UCSD-AML1 (cell line): ENCODE measurements around the gene SEMA3C.

Source experiments
- DNase-seq: peaks from one replicate; lab custom pipeline; 2025; ENCODE audit not compliant: unreplicated experiment; lab: John Stamatoyannopoulos, UW

The SEMA3C gene

DNA sequence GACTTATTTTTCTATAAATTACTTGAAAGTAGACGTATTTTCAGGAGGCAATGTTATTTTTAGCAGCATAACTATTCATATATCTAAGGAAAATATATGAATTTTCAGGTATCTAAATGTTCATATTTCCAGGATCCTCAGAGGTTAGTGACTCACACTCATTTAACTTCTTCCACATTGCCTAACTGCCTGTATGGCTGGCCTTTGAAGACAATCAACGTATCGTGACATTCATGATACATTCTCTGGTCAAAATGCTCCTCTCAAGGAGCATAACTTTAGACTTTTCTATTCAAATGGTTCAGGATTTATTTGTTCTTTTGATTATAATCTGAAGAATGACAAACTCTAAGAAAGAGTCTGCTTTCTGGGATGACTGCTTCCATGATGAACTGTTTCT, 89.3 kb downstream of the SEMA3C start:
- DNase-seq, result no peak

DNA sequence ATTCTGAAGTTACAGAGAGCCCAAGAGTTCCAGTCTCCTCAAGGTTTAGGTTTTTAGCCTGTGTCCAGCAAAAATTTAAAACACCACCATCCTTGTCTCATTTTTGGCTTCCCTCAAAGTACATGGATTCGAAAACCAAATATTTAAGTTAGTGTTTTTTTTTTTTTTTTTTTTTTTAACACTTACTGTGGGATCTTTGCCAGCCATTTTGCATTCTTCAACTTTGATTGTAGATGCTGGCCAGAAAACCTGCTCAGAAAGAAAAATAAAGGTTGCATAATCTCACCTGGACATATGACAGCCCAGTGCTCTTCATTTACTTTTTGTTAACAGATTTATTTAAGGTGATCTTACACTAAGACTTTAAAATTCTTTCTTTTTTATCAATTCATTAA, 91.6 kb downstream of the SEMA3C start:
- no peak for DNase-seq

DNA sequence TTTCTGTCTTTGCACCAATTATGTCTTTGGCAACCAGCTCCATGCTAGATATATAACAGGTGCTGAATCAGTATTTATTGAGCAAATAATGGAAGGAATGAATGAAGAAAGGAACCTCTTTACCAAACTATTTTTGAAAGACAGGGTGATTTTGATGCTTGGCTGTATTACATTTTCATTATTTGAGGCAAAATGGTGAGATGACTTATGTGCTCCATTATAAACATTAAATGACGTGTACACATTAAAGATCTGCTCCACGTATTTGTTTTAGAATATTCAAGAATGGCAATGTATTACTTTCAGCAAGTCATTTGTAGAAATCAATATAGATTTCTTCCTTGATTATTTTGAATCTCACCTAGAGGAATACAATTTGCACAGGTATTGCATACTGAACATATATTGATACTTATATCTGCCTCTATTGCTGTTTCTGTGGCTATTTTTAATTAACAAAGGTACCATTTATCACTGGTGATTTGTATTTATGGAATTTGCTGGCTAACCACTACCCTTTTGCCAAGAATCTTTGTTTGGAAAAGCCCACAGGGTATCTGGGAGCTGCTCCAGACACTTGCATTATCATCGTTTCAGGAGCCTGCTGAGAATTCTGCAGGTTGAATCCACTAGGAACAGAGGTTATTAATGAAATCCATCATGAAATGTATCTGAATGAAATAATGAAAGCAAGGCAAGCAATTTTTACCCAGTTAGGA, 92.2 kb downstream of the SEMA3C start:
- no peak for DNase-seq

DNA sequence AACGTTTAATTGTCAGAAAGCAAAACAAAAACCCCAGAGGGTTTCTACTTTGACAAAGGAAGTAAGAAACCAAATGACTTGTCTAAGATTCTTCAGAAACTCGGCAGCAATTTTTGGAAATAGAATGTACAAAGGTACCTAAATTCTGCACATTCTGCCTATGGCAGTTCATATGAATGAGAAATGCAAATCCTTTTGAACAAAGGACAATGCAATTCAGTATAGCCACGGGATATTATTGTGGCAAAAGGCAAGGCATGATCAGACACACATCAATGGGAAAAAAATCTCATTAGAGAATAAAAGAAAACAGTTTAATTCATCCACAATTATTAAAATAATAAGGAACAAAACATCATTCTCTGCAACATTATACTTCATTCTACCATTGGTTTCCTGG, 93.4 kb downstream of the SEMA3C start:
- DNase-seq, result no peak

DNA sequence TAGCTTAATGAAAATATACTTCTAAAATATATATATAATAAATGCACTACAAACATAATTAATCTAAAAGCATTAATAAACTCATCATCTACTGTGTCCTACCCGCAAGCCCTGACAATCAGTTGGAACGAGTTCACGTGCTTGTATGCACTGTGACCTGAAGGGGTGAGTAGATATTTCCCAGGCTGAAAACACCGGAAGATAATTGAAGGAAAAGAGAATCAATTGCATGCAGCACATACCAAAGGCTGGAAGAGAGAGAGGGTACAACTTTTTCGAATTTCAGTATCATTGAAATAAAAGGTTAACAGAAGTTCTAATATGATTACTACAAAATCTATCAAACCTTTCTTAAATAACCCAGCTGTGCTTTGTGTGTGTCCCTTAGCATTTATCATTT, 94.6 kb downstream of the SEMA3C start:
- no peak for DNase-seq

DNA sequence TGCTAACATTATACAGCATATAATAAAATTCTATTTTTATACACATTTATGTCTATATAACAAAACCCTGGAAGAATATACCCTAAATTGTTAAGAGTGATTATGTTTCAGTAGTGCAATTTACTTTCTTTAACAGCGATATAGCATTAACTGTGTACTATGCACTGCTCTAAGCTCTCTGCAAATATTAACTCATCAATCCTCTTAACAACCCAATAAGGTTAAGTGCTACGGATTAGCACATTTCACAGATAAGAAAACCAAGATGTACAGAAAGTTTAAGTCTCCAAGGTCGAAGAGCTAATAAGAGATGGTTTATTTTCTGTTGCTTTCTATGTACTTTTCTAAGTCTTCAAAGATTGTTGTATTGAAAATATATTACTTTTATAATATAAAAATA, 95.8 kb downstream of the SEMA3C start:
- no peak for DNase-seq

DNA sequence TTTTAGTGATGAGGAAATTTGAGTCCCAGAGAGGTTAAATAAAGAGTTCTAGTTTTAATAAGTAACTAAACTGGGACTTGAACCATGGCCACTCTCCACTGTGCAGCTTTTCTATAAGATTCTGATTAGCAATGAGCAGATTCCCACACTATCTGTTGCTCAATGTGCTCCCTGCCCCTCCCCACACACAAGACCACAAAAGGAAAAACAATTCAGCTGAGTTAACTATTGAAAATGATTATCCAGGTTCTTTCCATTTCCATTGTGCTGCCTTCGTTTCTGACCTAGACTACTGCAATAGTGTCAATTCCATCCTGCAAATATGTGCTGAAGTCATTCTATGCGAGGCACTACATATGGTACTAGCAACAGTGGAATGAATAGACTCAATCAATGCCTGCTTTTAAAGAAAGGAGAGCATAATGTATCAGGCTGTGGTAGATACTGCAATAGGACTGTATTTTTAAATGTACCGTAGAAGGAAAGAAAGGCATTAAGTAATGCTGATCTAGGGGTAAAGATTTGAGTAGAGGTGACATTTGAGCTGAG, 97.0 kb downstream of the SEMA3C start:
- DNase-seq, result no peak

DNA sequence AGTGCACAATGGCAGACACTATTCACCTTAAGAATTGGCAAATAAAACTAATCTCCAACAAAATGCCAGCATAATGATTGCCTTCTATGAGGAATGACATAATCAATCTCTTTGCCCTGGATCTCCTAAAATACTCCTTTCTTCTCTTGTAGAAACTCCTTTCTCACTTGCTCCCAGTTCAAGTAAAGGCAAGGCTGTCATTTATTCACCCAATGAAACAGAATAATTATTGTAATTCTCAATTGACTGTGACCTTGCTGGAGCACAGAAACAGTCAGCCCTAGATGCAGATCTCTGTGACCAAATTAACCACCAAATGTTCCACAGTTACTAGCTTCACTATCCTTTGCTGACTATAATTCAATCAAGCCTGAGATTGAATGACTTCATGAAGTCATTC, 99.3 kb downstream of the SEMA3C start:
- DNase-seq, result no peak

DNA sequence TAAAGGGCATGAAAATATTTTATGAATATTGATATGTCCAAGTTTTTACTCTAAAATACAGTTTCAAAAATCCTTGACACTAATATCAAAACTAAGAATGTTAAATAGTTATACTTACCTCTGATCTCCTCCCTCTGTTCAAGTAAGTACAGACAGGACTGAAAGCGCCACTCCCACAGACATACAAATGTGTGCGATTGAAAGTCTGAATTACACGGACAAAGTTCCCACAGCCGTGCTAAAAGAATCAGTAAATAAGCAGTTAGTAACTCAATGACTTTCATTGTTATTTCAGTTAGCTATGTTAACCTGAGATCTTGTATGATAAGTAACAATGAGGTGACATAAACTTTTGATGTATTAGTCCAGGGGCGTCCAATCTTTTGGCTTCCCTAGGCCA, 100.7 kb downstream of the SEMA3C start:
- DNase-seq, result no peak

DNA sequence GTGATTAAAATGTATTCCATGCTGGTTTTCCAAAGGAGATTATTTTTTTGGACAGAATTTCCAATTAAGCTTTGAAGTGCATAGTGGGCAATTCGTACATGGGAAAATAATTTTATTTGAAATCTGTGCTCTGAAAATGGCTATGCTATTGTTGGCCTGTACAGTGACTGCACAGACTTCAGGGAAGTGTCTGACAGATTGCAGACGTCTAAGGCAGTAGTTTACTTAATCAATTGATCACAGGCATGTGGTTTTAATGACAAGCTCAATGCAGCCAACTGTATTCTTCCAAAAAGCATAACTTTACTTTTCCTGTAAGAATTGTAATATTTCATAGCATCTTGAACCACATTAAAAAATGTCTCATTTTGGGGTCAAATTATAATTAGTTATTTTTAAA, 102.0 kb downstream of the SEMA3C start:
- no peak for DNase-seq

DNA sequence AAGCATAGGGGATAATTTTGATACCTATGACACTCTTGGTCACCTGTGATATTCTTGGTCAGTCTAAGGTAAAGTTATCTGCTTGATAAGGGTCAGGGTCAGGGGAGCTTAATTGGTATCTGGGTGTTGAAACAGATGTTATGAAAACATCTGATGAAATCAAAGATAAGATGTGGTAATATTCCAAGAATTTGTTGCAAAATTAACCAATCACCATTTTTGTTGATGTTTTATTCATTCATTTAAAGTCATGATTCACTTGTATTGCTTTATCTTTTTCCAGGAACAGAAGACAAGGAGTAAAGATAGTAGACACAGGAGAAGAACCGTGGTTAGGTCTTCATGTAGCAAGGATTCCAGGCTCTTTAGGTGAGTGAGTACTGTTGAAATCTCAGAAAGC, 103.1 kb downstream of the SEMA3C start:
- DNase-seq, result no peak

DNA sequence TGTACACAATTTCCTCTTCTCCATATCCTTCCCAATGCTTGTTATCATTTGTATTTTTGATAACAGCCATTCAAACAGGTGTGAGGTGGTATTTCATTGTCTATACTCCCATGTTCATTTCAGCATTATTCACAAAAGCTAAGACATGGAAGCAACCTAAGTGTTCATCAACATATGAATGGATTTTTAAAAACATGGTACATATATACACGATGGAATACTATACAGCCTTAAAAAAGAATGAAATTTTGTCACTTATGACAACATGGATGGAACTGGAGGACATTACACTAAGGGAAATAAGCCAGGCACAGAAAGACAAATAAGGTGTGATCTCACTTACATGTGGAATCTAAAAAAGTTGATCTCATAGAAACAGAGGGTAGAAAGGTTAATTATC, 109.3 kb downstream of the SEMA3C start:
- no peak for DNase-seq

DNA sequence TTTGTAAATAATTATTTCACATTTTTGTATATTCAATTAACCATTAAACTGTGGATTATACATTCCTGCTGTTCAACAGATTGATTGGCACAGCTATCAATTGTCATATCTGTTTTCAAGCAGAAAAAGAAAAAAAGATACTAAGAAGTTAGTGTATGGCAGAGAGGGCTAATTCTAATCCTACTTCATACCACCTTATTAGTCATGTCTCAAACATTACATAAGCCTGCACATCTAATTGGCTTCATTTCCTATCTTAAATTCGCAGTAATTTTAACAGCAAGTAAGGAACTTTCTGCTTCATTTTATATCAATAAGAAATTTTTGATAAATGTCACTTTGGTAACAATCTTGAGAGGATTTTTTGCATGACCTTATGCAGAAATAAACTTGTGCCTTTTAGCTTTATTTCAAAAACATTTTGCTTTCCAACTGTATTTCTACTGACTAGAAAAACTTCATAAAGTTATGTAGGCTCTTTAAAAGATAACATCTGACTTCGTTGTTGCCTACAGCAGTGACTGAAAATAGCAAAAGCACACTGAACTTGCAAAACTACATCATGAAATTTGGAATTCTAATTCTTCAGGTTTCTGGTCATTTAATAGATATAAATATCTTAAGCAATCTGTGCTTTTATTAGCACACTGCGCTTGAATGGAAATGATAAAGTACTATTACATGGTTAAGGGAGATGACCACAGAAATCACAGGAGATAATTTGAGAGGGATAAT, 111.5 kb downstream of the SEMA3C start:
- DNase-seq, result no peak

DNA sequence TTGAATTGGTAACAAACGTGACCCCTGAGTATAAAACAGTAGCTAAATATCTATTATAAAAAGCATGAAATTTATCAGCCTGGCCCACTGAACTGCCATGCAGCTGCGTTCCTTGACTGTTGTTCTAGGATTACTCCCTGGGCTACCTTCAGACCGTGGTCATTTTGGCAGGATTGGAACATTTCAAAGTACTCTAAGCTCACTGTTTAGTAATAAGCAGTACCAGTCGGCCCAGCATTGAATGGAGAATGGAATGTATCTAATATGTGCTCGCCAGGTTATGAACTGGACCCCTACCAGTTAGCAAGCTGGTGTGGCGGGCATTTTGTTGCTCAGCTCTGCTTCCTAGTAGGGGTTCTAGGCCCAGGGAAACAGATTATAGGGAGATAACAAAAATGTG, 112.2 kb downstream of the SEMA3C start:
- DNase-seq, result no peak

DNA sequence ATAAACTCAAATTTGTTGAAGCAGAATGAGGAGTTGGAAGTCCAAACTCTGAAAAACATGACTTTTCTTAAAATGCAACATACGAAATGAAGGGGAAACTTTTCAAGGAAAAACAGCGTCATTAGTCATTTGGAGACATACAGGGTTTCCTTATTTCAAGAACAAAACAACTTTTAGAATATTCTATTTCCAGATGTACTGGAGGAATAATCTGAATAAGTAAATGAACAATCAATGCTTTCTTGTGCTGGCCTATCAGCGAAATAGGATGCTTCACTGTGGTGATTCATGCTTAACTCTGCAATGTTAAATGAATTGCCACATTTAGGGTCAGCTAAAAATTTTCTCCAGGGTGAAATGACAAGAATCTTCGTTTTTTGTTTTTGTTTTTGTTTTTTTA, 114.3 kb downstream of the SEMA3C start:
- DNase-seq, result no peak

DNA sequence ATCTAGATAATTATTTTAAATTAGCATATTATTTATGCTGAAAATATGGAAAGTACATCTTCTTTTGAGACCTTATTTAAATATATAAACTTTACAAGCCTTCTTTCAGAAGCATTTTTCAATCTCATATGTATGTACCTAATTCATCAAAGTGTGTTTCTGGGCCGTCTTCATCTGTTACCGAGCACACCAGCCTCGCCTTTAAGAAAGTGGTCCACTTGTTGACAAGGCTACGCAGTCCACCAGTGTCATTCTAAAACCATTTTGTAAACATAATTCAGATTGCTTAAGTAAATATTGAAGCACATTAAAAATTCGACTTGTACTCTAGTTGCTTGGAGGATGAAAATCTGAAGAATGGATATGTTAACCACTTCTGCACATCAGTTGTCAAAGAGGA, 116.3 kb downstream of the SEMA3C start:
- DNase-seq, result no peak

DNA sequence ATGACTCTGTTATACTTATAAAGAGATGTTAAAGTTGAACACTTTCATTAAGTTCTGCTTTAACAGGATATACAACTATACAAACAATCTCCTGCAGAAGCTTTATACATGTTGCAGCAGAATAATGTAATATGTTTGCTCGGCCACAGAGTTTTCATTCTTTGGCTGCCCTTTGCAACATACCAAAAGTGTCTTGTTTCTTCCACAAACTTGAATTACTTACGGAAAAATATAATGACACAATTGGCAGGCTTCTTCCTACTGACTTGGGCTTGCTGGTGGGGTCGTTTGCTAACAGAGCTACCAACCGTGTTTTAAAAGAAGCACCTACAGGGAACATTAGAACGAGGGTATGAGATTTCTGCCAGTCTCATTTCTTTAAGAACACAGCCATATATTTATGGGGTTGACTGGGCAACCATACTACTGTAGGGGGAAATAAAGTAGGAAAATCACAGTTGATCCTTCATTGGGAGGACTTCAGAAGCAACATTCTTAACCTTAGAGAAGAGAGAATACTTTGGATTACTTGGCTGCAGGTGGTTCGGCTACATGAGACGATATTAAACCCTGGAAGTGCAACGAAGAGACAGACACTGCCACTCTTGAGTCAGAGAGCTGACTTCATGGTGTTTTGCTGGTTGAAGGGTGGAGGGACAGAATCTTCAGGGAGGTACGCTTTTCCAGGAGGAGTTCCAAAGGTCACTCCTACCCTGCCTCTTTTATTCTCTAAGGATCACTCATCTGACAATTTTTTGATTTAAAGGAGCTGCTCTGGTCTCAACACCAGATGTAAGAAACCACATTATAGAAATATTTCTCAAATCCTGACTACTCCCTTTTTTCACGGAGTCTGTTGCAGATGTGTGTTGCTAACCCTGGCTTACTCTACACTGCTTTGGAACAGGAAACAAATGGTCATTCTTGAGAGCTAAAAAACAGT, 123.9 kb downstream of the SEMA3C start:
- no peak for DNase-seq

DNA sequence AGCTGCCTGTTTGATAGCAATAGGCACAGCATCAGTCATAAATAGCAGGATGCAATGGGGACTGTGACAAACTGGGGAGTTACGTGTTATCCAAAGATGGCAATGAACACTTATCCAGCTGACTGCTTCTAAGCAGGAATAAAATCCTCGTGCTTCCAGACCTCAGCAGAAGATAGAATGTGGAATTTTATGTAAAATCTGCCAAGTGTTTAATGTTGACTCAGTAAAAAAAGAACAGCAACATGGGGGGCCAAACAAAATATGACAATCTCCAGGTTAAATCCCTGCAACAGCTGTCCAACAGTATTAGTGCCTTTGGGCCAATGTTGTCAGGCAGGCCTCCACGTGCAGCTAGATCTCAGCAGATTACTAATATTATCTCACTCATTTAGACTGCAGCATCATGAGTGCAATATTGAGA, 127.3 kb downstream of the SEMA3C start:
- DNase-seq, result no peak

DNA sequence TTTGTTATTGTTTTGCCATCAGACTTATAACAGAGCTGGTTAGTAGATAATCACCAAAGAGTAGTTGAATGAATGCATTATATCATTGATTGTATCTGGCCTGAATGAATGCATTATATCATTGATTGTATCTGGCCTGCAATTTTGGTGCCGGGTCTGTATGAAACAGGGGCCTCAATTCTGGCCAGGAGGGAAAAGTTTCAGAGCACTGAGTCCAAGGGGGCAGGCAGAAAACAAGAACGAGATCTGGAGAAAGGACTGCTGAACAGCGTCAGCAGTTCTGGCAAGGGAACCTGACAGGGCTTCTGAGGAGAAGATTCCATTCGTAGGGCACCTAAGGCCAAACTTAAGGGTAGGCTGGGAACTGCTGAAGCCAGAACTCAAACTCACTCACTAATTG, 128.0 kb downstream of the SEMA3C start:
- no peak for DNase-seq

DNA sequence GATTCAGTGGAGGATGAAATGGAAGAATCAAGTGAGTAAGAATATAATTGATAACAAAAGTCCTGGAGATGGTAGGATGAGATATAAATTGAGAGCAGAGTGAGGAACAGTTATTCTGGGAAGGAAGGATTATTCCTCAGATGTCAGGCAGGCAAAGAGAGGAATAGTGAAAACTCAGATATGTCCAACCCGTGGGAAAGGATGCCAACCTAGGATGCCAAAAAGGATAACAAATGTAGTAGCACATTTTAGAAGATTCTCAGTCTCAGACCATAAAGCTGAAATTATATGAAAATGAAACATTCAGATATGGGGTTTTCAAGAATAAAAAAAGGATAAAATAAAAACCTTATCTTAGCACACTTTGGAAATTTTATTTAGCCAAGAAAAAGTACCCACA, 131.1 kb downstream of the SEMA3C start:
- no peak for DNase-seq

DNA sequence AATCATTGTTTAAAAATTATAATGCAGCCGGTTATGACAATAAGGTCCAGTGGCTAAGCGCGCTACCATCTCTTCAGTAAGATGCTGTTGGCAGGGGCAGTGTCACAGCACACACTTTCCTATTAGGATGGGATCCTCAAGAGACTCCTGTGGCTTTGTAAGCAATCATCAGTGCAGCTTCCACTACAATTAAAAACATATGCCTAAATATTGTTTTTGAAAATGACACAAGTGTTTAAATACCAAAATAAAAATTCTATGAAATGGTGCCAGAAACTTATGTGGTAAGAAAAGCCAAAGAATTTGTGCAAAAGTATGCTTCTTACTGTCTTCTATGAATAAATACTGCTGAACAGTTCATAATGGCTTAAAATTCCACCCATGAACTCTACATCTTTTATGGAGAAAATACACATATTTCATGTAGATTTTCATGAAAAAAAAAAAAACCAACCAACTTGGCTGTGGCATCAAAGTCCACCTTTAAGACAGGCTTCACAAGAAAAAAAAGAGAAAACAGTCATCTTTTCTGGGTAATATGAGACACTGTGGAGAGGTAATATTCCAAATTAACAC, 132.8 kb downstream of the SEMA3C start:
- no peak for DNase-seq
